Thyroid gland (tissue), 4 donors: ENCODE results near the gene CYP2S1. TPM values are rescaled to one million over a fixed set of nuclear protein-coding genes. Genes with fewer than 3 reads are reported as not detected.

ENCODE experiments used
- DNase-seq, 2 donors: peaks; one replicate each; pipeline ENCODE4 v3.0.0-alpha.2; 2019
- H3K27ac ChIP-seq, 3 donors: fragments of 200-600 bp; sonication (generic); 1 replicate in 2 of 3; 2 replicates in 1 of 3; pipeline ENCODE4 v1.5.1; 2016 to 2019; ENCODE audit warnings: mild to moderate bottlenecking in 1 of 3, moderate library complexity in 1 of 3
- H3K27me3 ChIP-seq: fragments of 200-600 bp; sonication (generic); one replicate; pipeline ENCODE4 v1.5.1; 2019
- H3K36me3 ChIP-seq, 2 donors: fragments of 200-600 bp; sonication (generic); one replicate each; pipeline ENCODE4 v1.5.1; 2016 to 2019
- H3K4me1 ChIP-seq, 2 donors: fragments of 200-600 bp; sonication (generic); one replicate each; pipeline ENCODE4 v1.5.1; 2017 to 2019
- H3K4me3 ChIP-seq, 3 donors: fragments of 200-600 bp; sonication (generic); replicated peaks in 1 of 3; 1 replicate in 2 of 3; 2 replicates in 1 of 3; pipeline ENCODE4 v1.5.1; 2016; ENCODE audit warnings: mild to moderate bottlenecking in 1 of 3
- H3K9me3 ChIP-seq: fragments of 200-600 bp; sonication (generic); one replicate; pipeline ENCODE4 v1.5.1; 2017
- POLR2A ChIP-seq, 2 donors: fragments of 450-650 bp; IDR thresholded peaks; one replicate each; pipeline ENCODE4 v1.6.1; 2017; ENCODE audit warnings: antibody characterized with exemption in 2 of 2, mild to moderate bottlenecking in 2 of 2, moderate library complexity in 1 of 2
- WGBS, 2 donors: methylation state at CpG; one replicate each; pipeline ENCODE4 v1.1.5; 2017; 5-methylcytosine and 5-hydroxymethylcytosine counted together
- intact Hi-C: fragments of 100-400 bp; cut with DNase I; formaldehyde crosslinking; loops from one replicate; pipeline ENCODE4 v1.15.1; 2023
- total RNA-seq, 4 donors: library from RNA; depleted of rRNA; stranded (reverse); fragments of >200 nt; gene quantifications; one replicate each; pipeline ENCODE4 v1.2.3, GENCODE V29; 2016
- TF ChIP-seq, protein P1 (sequence below), 6 experiments: fragments of 200-600 bp in 3 of 6; fragments of 450-650 bp in 3 of 6; sonication (generic) in 3 of 6; IDR thresholded peaks; one replicate each; pipeline ENCODE4 v1.5.1; 2016 to 2019; ENCODE audit warnings: antibody characterized with exemption in 6 of 6, mild to moderate bottlenecking in 2 of 6, inconsistent platforms in 1 of 6, moderate library complexity in 1 of 6

CYP2S1 gene
- total RNA-seq, 4 donors from 2014 or later = 1.0 to 2.3 (median 1.0) TPM; not detected in 1

DNA sequence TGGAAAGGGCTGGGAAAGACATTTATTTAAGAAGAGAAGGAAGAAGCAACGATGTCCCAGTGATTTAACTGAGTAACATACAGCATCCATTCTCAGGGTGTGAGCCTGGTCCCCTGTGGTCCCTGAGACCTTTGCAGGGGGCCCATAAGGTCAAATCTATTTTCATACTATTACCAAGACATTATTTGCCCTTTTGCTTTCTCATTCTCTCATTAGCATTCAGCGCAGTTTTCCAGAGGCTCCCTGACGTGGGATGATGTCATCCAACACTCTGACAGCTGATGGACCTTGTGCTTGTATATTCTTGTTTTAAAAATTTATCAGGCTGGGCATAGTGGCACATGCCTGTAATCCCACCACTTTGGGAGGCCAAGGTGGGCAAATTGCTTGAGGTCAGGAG, 52.8 kb downstream of the CYP2S1 start:
- H3K27ac ChIP-seq = no peak overlapping the region

DNA sequence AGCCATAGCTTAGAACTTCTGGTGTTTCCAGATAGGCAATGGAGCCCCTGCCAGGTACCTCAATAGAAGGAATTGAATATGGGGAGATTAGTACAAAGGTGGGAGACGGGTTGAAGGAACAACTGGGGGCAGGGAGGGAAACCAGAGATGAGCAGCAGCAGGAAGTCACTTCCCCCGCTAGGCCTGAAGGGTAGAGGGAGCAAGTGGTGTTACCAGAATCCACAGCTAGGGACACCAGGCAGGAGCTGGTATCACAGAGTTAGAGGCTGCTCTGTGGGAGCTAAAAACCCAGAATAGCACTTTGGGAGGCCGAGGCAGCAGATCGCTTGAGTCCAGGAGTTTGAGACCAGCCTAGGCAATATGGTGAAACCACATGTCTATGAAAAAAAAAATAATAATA, 55.9 kb downstream of the CYP2S1 start:
- intact Hi-C loops = no loop called here
- Histone ChIP-seq H3K9me3 (no peaks in the 10 kb centered on the region), H3K36me3 (peaks cover 0 to 23% of the 10 kb centered on the region in 2 donors), H3K27ac (no peak overlapping the region), H3K4me3 (no peak overlapping the region), H3K27me3 (no peaks in the 10 kb centered on the region), H3K4me1 (no peaks in the 10 kb centered on the region)
- WGBS, 2 donors = 92 to 95% methylated on average over 4 of the region's 4 CpGs
- TF ChIP-seq POLR2A (IDR thresholded peaks at IDR 0.05) = no peak
- TF ChIP-seq, protein P1, sequence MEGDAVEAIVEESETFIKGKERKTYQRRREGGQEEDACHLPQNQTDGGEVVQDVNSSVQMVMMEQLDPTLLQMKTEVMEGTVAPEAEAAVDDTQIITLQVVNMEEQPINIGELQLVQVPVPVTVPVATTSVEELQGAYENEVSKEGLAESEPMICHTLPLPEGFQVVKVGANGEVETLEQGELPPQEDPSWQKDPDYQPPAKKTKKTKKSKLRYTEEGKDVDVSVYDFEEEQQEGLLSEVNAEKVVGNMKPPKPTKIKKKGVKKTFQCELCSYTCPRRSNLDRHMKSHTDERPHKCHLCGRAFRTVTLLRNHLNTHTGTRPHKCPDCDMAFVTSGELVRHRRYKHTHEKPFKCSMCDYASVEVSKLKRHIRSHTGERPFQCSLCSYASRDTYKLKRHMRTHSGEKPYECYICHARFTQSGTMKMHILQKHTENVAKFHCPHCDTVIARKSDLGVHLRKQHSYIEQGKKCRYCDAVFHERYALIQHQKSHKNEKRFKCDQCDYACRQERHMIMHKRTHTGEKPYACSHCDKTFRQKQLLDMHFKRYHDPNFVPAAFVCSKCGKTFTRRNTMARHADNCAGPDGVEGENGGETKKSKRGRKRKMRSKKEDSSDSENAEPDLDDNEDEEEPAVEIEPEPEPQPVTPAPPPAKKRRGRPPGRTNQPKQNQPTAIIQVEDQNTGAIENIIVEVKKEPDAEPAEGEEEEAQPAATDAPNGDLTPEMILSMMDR (IDR thresholded peaks at IDR 0.05) = no peak
- no peak for DNase-seq

More for the DNA sequence above, 52.8 kb downstream of the CYP2S1 start:
- no peaks in the 10 kb centered on the region for H3K27me3 ChIP-seq
- no peak overlapping the region for H3K4me3 ChIP-seq
- intact Hi-C loops = no loop called here
- H3K9me3 ChIP-seq = no peaks in the 10 kb centered on the region
- WGBS, 2 donors = 86% methylated on average over 3 of the region's 3 CpGs
- no peaks in the 10 kb centered on the region for H3K4me1 ChIP-seq
- TF ChIP-seq POLR2A (IDR thresholded peaks at IDR 0.05) = no peak
- TF ChIP-seq, protein P1 (IDR thresholded peaks at IDR 0.05) = no peak
- no peak for DNase-seq
- peaks cover 0 to 19% of the 10 kb centered on the region in 2 donors for H3K36me3 ChIP-seq

DNA sequence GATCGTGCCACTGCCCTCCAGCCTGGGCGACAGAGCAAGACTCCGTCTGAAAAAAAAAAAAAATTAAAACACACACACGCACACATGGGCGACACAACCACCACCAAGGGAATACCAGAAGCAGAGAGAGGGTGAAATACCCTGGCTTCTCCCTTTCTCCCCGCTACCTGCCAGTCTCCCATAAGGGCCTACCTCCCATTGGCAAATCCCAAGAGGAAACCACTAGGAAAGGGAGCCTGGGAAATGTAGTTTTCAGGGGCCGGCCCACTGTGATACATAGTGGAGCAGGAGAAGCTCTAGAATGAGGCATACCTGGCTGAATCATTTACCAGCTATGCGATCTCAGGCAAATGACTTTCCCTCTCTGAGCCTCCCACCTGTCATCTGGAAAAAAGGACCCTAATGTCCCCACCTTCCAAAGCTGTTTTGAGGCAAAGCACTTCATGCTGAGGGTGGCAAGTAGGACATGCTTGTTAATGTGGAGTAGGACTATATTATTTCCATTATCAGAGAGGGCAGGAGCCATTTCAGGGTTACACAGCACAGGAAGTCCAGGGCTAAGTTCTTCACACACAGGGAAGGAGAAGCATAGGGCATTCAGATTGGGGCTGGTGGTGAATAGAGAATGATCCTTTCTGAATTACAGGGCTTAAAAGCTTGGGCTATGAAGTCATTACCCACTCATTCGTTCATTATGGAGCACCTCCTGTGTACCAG, 56.8 kb downstream of the CYP2S1 start:
- 91 to 96% methylated on average over 9 of the region's 9 CpGs for WGBS, 2 donors
- Histone ChIP-seq H3K27ac (no peak overlapping the region), H3K4me1 (no peaks in the 10 kb centered on the region), H3K9me3 (no peaks in the 10 kb centered on the region), H3K36me3 (peaks cover 0 to 23% of the 10 kb centered on the region in 2 donors), H3K27me3 (no peaks in the 10 kb centered on the region), H3K4me3 (no peak overlapping the region)
- no peak for DNase-seq
- intact Hi-C loops = no loop called here
- TF ChIP-seq, protein P1 (IDR thresholded peaks at IDR 0.05) = no peak
- no peak for TF ChIP-seq POLR2A (IDR thresholded peaks at IDR 0.05)

DNA sequence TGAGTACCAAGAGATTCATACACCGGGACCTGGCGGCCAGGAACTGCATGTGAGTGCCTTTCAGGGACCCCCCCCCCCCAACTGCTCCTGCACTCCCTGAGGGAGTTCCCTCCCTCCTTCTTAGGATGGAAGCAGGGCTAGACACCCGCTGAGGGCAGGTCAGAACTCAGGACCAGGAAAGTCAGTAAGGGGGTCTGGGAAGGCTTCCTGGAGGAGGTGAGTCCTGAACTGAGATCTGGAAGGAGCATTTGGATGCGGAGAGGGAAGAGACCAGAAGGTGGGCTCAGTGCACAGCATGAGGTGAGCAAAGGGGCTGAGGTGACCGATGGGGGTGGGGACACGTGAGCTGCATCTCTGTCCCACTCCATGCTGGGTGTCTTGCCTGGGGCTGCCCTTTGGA, 60.6 kb downstream of the CYP2S1 start:
- H3K4me3 ChIP-seq = no peak overlapping the region
- intact Hi-C loops = no loop called here
- WGBS, 2 donors = 95 to 99% methylated on average over 6 of the region's 6 CpGs
- no peaks in the 10 kb centered on the region for H3K4me1 ChIP-seq
- TF ChIP-seq, protein P1 (IDR thresholded peaks at IDR 0.05) = no peak
- no peak for TF ChIP-seq POLR2A (IDR thresholded peaks at IDR 0.05)
- peaks cover 8 to 26% of the 10 kb centered on the region in 2 donors for H3K36me3 ChIP-seq
- no peak for DNase-seq
- H3K9me3 ChIP-seq = no peaks in the 10 kb centered on the region
- H3K27ac ChIP-seq = no peak overlapping the region
- H3K27me3 ChIP-seq = no peaks in the 10 kb centered on the region

DNA sequence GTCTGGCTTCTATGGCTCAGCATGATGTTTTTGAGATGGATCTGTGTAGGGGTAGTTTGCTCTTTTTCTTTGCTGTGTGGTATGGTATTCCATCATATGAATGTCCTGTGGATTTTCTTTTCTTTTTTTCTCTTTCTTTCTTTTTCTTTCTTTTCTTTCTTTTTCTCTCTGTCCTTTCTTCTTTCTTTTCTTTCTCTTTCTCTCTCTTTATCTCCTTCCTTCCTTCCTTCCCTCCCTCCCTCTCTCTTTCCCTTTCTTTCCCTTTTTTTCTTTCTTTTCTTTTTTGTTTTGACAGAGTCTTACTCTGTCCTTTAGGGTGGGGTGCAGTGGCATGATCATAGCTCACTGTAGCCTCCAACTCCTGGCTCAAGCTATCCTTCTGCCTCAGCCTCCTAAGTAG, 62.2 kb downstream of the CYP2S1 start:
- peaks cover 8 to 18% of the 10 kb centered on the region in 2 donors for H3K36me3 ChIP-seq
- H3K27me3 ChIP-seq = no peaks in the 10 kb centered on the region
- H3K27ac ChIP-seq = no peak overlapping the region
- intact Hi-C loops = no loop called here
- no peaks in the 10 kb centered on the region for H3K4me1 ChIP-seq
- no peak for DNase-seq
- TF ChIP-seq POLR2A (IDR thresholded peaks at IDR 0.05) = no peak
- TF ChIP-seq, protein P1 (IDR thresholded peaks at IDR 0.05) = no peak
- H3K4me3 ChIP-seq = no peak overlapping the region
- H3K9me3 ChIP-seq = no peaks in the 10 kb centered on the region
